ENCODE results near the gene POLR1A.

POLR1A gene

DNA sequence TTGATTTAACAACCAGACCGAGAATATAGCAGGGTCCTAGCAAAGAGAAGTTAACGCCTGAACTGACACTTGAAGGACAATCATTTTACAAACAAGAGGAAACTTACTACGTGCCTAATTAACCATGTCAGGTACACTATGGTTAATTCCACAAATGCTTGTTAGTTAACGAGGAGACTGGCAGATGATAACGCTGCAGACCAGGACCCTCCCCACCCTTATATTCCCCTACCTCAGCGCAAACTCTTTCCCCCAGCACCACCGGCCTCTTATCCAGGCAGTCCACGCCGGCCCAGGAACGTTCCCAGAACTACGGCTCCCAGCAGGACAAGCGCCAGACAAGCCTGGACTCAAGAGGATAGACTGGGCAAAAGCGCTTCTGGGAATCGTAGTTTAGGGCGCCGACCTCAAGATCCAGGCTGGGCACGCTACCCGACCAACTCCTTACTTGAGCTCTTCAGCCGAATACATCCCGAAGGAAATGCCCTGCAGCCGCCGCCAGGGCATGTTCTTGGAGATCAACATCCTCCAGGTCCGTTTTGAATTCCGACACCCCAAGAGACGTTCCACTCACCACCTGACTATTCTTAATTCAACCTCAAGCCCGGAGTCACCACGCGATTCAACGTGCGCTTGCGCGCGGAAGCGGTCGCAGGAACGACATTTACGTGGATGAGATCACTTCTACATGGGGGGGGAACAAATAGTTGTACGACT, at the start of gene POLR1A:
POLR1A (minus strand) TSS at position 635 of the 717 bp plus-strand sequence; CDS start at position 525, 110 bp downstream.
- peak within 1 kb of the TSS; percentile 90 for H3K4me3 Mint-ChIP-seq
- H3K36me3 Mint-ChIP-seq (ENCODE audit: low read depth): peaks cover 30% of the 10 kb centered on the region
- no peaks in the 10 kb centered on the region for H3K27me3 Mint-ChIP-seq (ENCODE audit: low read depth)
- peaks cover 5% of the 10 kb centered on the region for H3K9me3 Mint-ChIP-seq
- peak within 1 kb of the TSS; percentile 99 for H3K27ac Mint-ChIP-seq
- H3K4me1 Mint-ChIP-seq (ENCODE audit: low read depth): peaks cover 50% of the 10 kb centered on the region

DNA sequence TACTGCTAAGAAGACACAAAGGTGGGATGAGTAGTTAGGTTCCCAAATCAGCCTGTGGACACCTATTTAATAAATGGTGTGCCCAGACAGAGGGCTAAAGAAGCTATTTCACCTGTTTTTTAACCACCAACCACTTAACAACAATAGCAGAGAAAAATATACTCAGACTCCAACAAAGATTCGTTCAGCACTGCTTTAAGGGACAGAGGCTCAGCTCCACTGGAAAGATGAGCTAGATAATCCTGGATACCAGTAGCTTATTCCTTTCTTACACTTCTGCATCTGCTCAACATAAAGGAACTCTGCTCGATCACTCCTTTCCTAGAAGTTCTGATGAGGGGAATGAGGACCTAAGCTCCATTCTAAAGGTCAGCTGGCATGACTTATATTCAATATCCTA, 44.8 kb upstream of the POLR1A start:
- Mint-ChIP-seq H3K4me3 (no peak overlapping the region), H3K4me1 (ENCODE audit: low read depth) (peaks cover 4% of the 10 kb centered on the region), H3K27me3 (ENCODE audit: low read depth) (no peaks in the 10 kb centered on the region), H3K36me3 (ENCODE audit: low read depth) (peaks cover 50% of the 10 kb centered on the region), H3K27ac (no peak overlapping the region), H3K9me3 (no peaks in the 10 kb centered on the region)

DNA sequence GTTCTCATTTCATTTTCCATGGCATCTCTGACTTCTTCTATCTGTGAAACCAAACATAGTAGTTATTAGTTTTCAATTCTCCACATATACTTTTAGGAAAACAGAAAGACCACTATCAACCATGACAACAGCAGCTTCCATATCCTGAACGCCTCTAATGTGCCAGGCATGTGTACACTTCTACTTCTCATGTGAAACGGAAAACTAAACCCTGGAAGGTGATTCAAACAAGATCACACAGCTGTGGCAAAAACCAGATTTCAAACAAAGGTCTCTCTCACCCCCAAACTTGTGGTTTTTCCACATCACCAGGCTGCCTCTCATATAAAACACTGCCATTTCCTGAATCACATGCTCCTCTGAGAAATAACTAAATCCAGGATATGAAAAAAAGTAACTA, 42.1 kb upstream of the POLR1A start:
- H3K4me3 Mint-ChIP-seq: no peak overlapping the region
- peaks cover 61% of the 10 kb centered on the region for H3K36me3 Mint-ChIP-seq (ENCODE audit: low read depth)
- no peaks in the 10 kb centered on the region for H3K9me3 Mint-ChIP-seq
- peaks cover 7% of the 10 kb centered on the region for H3K4me1 Mint-ChIP-seq (ENCODE audit: low read depth)
- H3K27me3 Mint-ChIP-seq (ENCODE audit: low read depth): no peaks in the 10 kb centered on the region
- H3K27ac Mint-ChIP-seq: no peak overlapping the region

DNA sequence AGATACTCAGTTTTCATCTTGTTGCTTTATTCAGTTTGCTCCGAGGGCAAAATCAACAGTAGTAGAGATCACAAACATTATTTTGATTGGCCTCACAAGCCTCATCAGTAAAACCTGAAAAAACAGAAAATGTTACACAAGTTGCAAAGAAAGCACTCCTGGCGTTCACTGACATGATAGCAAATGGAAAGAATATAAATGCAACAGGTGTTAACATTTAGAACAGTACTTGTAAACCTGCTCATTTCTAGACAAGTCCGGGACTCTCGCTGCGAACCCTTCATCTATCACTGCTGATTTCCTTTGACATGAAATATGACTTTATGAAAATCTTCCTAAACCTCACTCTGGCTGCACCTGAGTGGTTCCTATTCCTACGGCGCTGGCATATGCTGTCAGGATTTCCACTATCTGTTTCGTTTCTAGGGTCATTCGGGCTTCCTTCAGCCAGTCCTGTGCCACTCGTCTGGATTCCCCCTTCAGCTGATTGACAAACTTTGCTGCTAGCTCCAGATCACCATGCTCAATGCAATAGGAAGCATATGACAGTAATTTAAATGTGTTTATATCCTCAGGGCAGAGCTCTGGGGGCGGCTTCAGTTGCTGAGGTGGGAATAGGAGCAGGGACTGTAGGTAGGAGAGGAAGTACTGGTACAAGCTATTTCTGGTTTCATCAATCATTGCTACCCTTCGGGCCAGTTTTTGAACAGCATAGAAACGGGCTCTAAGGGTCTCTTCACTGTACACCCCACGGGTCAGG, 38.4 kb upstream of the POLR1A start:
- Mint-ChIP-seq H3K4me3 (no peak overlapping the region), H3K27me3 (ENCODE audit: low read depth) (no peaks in the 10 kb centered on the region), H3K27ac (peak overlapping the region; percentile 19), H3K9me3 (no peaks in the 10 kb centered on the region), H3K36me3 (ENCODE audit: low read depth) (peaks cover 55% of the 10 kb centered on the region), H3K4me1 (ENCODE audit: low read depth) (peaks cover 6% of the 10 kb centered on the region)

DNA sequence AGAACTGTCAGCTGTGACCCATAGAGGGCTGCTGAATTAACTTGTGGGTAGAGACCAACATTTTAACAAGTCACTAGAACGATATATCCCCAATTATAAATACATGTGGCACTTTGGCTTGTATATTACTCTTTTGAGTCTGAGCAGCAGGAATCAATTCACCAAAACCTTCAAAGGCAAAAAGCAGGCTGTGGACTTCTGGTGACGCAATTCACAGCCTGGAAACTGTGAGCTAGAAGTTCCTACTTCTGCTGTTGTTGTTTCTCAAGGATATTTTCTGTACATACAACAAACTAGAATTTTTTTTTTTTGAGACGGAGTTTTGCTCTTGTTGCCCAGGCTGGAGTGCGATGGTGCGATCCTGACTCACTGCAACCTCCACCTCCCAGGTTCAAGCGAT, 37.6 kb upstream of the POLR1A start:
- H3K27me3 Mint-ChIP-seq (ENCODE audit: low read depth): no peaks in the 10 kb centered on the region
- H3K27ac Mint-ChIP-seq: no peak overlapping the region
- peaks cover 5% of the 10 kb centered on the region for H3K4me1 Mint-ChIP-seq (ENCODE audit: low read depth)
- no peaks in the 10 kb centered on the region for H3K9me3 Mint-ChIP-seq
- H3K4me3 Mint-ChIP-seq: no peak overlapping the region
- H3K36me3 Mint-ChIP-seq (ENCODE audit: low read depth): peaks cover 53% of the 10 kb centered on the region

DNA sequence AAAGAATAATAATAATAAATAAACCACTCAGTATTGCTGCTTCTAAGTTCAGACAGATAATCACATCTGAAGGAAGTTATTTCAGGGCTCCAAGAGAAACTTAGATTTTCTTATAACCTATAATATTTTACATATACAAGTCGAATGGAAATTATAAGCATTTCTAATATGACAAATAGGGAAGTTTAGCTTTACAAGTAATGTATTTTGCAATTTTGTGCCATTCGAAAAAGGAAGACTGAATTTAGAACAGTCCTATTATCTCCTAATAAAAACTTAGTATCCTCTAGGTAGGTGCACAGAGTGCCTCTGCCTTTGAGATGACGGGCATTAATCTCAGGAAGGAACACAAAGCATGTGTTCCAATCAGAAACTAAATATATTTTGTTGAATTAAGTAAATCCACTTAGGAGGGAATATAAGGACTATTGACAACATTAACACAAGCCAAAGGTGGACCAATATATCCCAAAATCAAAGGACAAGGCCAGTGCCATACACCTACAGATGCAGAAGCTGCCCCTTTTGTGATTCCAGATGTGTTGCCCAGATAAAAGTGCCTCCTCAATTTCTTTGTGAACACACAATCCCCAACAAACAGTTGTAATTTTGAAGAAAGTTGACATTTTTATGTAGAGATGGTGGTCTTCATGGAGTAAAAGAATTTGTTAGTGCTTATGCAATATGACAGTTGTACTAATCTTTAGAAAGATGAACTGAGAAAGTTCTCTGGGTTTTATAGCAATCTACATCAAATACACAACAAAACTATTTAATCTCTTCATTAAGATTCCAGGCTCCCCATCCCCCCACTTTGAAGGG, 37.0 kb upstream of the POLR1A start:
- Mint-ChIP-seq H3K4me1 (ENCODE audit: low read depth) (peaks cover 5% of the 10 kb centered on the region), H3K36me3 (ENCODE audit: low read depth) (peaks cover 54% of the 10 kb centered on the region), H3K4me3 (no peak overlapping the region), H3K27ac (no peak overlapping the region), H3K27me3 (ENCODE audit: low read depth) (no peaks in the 10 kb centered on the region), H3K9me3 (no peaks in the 10 kb centered on the region)

DNA sequence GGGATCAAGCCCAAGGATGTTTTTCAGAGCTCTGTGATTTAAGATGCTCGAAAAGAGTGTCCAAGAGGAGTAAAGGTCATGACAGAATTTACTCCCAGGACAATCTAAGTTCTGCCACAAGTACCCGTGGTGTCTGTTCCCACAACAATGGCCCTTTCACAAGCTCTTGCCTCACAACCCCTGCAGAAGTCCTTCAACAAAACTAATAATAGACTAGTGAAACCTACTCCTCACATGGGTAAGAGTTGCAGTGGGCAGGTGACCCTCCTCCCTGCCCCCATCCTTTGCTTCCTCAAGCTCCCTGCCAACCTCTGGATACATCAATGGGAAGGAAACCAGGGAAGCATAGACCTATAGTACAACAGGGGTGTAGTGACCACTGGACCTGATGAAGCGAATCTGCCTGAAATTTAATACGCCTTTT, 35.3 kb upstream of the POLR1A start:
- no peak overlapping the region for H3K27ac Mint-ChIP-seq
- H3K36me3 Mint-ChIP-seq (ENCODE audit: low read depth): peaks cover 58% of the 10 kb centered on the region
- no peak overlapping the region for H3K4me3 Mint-ChIP-seq
- no peaks in the 10 kb centered on the region for H3K9me3 Mint-ChIP-seq
- no peaks in the 10 kb centered on the region for H3K27me3 Mint-ChIP-seq (ENCODE audit: low read depth)
- H3K4me1 Mint-ChIP-seq (ENCODE audit: low read depth): peaks cover 5% of the 10 kb centered on the region

DNA sequence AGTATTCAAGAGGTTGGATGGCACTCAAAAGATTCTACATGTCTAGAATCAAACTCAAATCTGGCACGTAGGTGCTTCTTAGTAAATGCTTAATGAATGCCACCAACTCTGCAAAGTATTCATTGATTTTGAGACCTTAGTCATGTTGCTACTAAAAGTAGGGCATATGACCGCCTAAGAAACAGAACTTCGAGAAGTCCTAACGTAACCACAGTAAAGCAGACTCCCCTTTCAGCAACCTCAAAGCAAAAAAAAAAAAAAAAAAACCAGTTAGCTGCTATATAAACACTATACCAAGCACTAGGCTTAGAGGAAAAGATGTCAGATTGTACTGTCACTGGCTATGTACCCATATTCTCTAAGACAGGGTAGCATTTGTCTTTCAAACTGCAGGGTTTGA, 34.3 kb upstream of the POLR1A start:
- Mint-ChIP-seq H3K27ac (no peak overlapping the region), H3K27me3 (ENCODE audit: low read depth) (no peaks in the 10 kb centered on the region), H3K36me3 (ENCODE audit: low read depth) (peaks cover 65% of the 10 kb centered on the region), H3K9me3 (no peaks in the 10 kb centered on the region), H3K4me1 (ENCODE audit: low read depth) (peaks cover 5% of the 10 kb centered on the region), H3K4me3 (no peak overlapping the region)

DNA sequence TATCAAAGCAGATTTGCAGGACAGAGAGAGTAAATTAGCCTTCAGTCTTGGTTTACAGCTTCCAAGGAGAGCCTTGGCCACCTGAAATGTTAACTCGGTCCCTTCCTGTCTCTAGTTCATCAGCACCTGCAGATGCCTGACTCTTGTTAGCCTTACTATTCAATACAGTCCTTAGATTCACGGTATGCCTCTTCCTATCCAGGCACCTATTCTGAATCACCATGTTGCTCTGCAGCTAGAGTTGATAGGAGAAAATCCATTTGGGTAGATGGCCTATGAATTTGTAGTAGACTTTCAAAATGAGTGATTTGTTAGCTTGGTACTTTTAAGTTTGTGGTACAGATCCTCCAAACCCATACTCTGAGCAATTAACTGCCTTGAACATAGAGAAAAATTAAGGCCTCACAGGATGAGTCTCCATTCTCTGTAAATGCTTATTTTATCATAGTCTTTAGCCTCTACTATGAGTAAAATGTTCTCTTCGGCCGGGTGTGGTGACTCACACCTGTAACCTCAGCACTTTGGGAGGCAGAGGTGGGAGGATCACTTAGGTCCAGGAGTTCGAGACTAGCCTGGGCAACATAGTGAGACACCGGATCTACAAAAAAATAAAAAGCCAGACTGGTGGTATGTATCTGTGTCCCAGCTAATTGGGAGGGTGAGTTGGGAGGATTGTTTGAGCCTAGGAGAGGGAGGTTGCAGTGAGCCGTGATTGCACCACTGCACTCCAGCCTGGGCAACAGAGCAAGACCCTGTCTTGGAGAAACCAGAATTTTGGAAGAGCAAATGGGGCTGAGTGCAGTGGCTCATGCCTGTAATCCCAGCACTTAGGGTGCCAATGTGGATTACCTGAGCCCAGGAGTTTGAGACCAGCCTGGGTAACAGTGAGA, 33.3 kb upstream of the POLR1A start:
- H3K27ac Mint-ChIP-seq: no peak overlapping the region

DNA sequence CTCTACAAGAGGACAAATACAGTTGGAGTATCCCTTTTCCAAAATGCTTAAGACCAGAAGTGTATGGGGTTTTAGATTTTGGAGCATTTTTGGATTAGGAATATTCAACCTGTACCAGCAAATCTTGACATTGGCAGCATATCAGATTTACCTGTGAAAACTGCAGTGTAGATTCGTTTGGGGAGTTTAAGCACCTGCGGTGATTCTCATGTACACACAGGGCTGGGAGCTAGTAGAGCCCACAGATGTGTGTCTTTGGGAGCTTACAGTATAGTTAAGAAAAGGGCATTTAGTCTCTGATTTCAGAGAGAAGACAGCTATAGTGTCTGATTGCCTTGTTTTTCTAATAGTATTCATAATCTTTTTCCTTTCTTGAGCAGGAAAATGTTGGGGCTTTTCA, 30.5 kb upstream of the POLR1A start:
- Mint-ChIP-seq H3K27me3 (ENCODE audit: low read depth) (no peaks in the 10 kb centered on the region), H3K27ac (no peak overlapping the region), H3K4me3 (no peak overlapping the region), H3K9me3 (no peaks in the 10 kb centered on the region), H3K36me3 (ENCODE audit: low read depth) (peaks cover 70% of the 10 kb centered on the region), H3K4me1 (ENCODE audit: low read depth) (peaks cover 2% of the 10 kb centered on the region)

More for the DNA sequence above, 33.3 kb upstream of the POLR1A start:
- Mint-ChIP-seq H3K27me3 (ENCODE audit: low read depth) (no peaks in the 10 kb centered on the region), H3K4me1 (ENCODE audit: low read depth) (peaks cover 2% of the 10 kb centered on the region), H3K9me3 (no peaks in the 10 kb centered on the region), H3K4me3 (no peak overlapping the region), H3K36me3 (ENCODE audit: low read depth) (peaks cover 65% of the 10 kb centered on the region)

DNA sequence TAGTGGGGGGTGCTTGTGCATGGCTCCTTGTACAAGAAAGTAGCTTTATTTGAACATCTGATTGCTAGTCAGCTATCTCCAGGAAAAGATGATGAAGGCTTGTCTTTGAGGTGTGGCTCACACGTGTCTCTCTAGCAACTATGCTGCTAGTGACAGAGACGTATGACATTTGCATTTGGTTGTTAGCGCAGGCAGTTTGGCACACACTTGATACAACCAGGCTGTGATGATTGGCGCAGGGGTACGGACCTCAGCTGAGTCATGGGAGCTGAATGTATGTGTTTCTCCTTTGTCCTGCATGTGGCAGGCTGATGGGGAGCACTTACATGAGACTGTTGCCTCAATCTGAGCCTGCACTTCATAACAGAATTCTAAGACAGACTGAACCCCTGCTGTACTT, 30.0 kb upstream of the POLR1A start:
- H3K4me3 Mint-ChIP-seq: no peak overlapping the region
- H3K9me3 Mint-ChIP-seq: no peaks in the 10 kb centered on the region
- H3K27ac Mint-ChIP-seq: no peak overlapping the region
- H3K4me1 Mint-ChIP-seq (ENCODE audit: low read depth): peaks cover 2% of the 10 kb centered on the region
- H3K27me3 Mint-ChIP-seq (ENCODE audit: low read depth): no peaks in the 10 kb centered on the region
- peaks cover 71% of the 10 kb centered on the region for H3K36me3 Mint-ChIP-seq (ENCODE audit: low read depth)

DNA sequence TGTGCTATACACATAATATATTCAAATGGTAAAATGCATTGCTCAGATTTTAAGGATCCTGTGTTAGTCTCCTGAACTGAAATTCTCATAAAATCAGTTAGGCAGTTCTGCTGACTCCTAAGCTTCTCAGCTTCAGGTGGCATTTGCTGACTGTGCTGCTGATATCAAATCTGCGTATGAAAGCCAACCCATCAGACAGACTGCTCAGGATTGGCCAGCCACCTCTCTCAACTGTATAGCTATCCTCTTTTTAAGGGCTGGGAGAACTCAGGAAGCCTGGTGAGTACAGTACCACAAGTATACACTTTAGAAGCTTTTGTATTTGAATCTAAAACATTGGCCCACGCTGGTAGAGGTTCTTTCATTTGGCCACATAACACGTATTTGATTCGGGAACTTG, 29.0 kb upstream of the POLR1A start:
- Mint-ChIP-seq H3K36me3 (ENCODE audit: low read depth) (peaks cover 71% of the 10 kb centered on the region), H3K4me3 (no peak overlapping the region), H3K27me3 (ENCODE audit: low read depth) (no peaks in the 10 kb centered on the region), H3K9me3 (no peaks in the 10 kb centered on the region), H3K27ac (no peak overlapping the region), H3K4me1 (ENCODE audit: low read depth) (peaks cover 2% of the 10 kb centered on the region)

DNA sequence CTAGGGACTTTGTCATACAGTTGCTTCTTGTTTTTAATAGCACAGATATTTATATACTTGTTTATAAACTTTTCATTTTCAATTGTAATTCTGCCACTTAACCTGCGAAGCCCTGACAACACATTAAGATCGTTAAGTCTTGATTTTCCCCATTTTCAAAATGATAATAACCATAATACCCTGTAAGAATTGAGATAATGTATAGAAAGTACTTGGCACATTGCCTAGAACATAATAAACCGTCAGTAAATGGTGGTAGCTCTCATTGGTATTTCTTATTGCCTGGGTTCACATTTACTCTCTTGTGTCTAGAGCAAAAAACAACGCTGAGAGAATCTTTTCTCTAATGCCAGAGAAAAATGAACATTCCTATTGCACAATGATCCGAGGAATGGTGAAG, 19.0 kb upstream of the POLR1A start:
- no peak overlapping the region for H3K27ac Mint-ChIP-seq
- no peaks in the 10 kb centered on the region for H3K4me1 Mint-ChIP-seq (ENCODE audit: low read depth)
- no peaks in the 10 kb centered on the region for H3K9me3 Mint-ChIP-seq
- H3K27me3 Mint-ChIP-seq (ENCODE audit: low read depth): no peaks in the 10 kb centered on the region
- no peak overlapping the region for H3K4me3 Mint-ChIP-seq
- H3K36me3 Mint-ChIP-seq (ENCODE audit: low read depth): peaks cover 61% of the 10 kb centered on the region

Measured in T-helper 1 cell treated with Interleukin-12 subunit alpha and Interleukin-12 subunit beta and Interleukin-4 antibody, amounts not matched to agents 30 μg/mL and 1 μg/mL, for 36 hours (primary cell).